K562 (cell line): ENCODE data around the gene MRPL52. TPM values are rescaled to one million over a fixed set of nuclear protein-coding genes. Genes with fewer than 3 reads are reported as not detected.

Experiments
- CREM ChIP-seq: IDR thresholded peaks from 2 replicates; pipeline ENCODE4 v1.6.1; 2014; ENCODE audit warnings: antibody characterized with exemption, low read depth
- DIDO1 ChIP-seq: fragments of 450-650 bp; IDR thresholded peaks from 2 replicates; pipeline ENCODE4 v1.6.1; 2016; ENCODE audit warnings: low read depth, missing biosample characterization, missing genetic modification characterization
- HMGN3 ChIP-seq: IDR thresholded peaks from 2 replicates; pipeline ENCODE4 v1.6.1; 2011; ENCODE audit warnings: borderline replicate concordance, low read depth, mild to moderate bottlenecking, mixed read lengths, low read length; ENCODE audit not compliant: insufficient read length; ENCODE audit errors: extremely low read depth
- JUND ChIP-seq, 2 experiments: IDR thresholded peaks; 2 replicates in 1 of 2; 3 replicates in 1 of 2; pipeline ENCODE4 v1.6.1; 2011; ENCODE audit warnings: borderline replicate concordance in 2 of 2, low read depth in 2 of 2, low read length in 2 of 2, improper control_type of control experiment in 1 of 2, missing biosample characterization in 1 of 2, missing genetic modification characterization in 1 of 2, missing genetic modification reagents in 1 of 2
- NFE2 ChIP-seq: IDR thresholded peaks from 2 replicates; pipeline ENCODE4 v1.6.1; 2014; ENCODE audit warnings: antibody characterized with exemption, low read depth
- PHB ChIP-seq: fragments of 250-450 bp; sonication (Bioruptor Pico); IDR thresholded peaks from 2 replicates; pipeline ENCODE4 v1.5.0; 2021
- RFX1 ChIP-seq: fragments of 450-650 bp; IDR thresholded peaks from 2 replicates; pipeline ENCODE4 v1.6.1; 2016; ENCODE audit warnings: mild to moderate bottlenecking, moderate library complexity
- SRSF1 ChIP-seq: fragments of 200-400 bp; formaldehyde crosslinking; IDR thresholded peaks from 2 replicates; pipeline ENCODE4 v1.6.1; 2017; ENCODE audit warnings: mild to moderate bottlenecking, low read depth, low read length, moderate library complexity
- TAF9B ChIP-seq: fragments of 450-650 bp; IDR thresholded peaks from 2 replicates; pipeline ENCODE4 v1.6.1; 2018; ENCODE audit warnings: mild to moderate bottlenecking; ENCODE audit not compliant: partially characterized antibody
- TARDBP ChIP-seq: fragments of 450-650 bp; IDR thresholded peaks from 2 replicates; pipeline ENCODE4 v1.6.1; 2016
- TCF7L2 ChIP-seq: fragments of 150-350 bp; IDR thresholded peaks from 2 replicates; pipeline ENCODE4 v1.6.1; 2016; ENCODE audit warnings: low read depth, mild to moderate bottlenecking, low read length, moderate library complexity
- polyA plus RNA-seq, 8 experiments: library from polyadenylated mRNA; depleted of rRNA in 4 of 8; stranded (reverse) in 5 of 8; unstranded in 3 of 8; fragments of >200 nt; fragmentation: Nextera tagmentation in 2 of 8; fragmentation: Illumina TruSeq in 1 of 8; extraction: Ambion mirVana in 2 of 8; extraction: Trizol in 1 of 8; gene quantifications; 2 replicates each; pipeline versions ENCODE4 v1.2.1 to v1.2.3, GENCODE V29; 2011 to 2014; ENCODE audit warnings: inconsistent platforms in 1 of 8, missing spikeins in 1 of 8
- total RNA-seq, 7 experiments: library from RNA; depleted of rRNA in 6 of 7; stranded (reverse); fragments of >200 nt in 6 of 7; fragmentation: Illumina TruSeq in 2 of 7; extraction: Trizol in 2 of 7; gene quantifications; 2 replicates each; pipeline versions ENCODE4 v1.2.1 to v1.2.3, GENCODE V29; 2011 to 2021; ENCODE audit warnings: low replicate concordance in 1 of 7
- TF ChIP-seq, protein P1 (sequence below): sonication (generic); formaldehyde crosslinking; IDR thresholded peaks from 2 replicates; pipeline ENCODE4 v1.8.0; 2022; ENCODE audit warnings: mild to moderate bottlenecking, missing genetic modification reagents
- TF ChIP-seq, protein P2 (sequence below), 2 experiments: fragments of 150-350 bp in 1 of 2; IDR thresholded peaks; 2 replicates each; pipeline ENCODE4 v1.6.1; 2012 to 2016; ENCODE audit warnings: low read depth in 2 of 2, low read length in 2 of 2, mild to moderate bottlenecking in 1 of 2, moderate library complexity in 1 of 2
- TF ChIP-seq, protein P3 (sequence below): fragments of 250-450 bp; sonication (Bioruptor Pico); IDR thresholded peaks from 2 replicates; pipeline ENCODE4 v1.4.0; 2020; ENCODE audit warnings: mild to moderate bottlenecking, moderate library complexity

The MRPL52 gene
- total and polyA plus RNA-seq, 9 of the 15 experiments (the other 6 are each of a cell fraction or from before 2014, with no cell fraction given): 56.5 to 213 (median 168) TPM

DNA sequence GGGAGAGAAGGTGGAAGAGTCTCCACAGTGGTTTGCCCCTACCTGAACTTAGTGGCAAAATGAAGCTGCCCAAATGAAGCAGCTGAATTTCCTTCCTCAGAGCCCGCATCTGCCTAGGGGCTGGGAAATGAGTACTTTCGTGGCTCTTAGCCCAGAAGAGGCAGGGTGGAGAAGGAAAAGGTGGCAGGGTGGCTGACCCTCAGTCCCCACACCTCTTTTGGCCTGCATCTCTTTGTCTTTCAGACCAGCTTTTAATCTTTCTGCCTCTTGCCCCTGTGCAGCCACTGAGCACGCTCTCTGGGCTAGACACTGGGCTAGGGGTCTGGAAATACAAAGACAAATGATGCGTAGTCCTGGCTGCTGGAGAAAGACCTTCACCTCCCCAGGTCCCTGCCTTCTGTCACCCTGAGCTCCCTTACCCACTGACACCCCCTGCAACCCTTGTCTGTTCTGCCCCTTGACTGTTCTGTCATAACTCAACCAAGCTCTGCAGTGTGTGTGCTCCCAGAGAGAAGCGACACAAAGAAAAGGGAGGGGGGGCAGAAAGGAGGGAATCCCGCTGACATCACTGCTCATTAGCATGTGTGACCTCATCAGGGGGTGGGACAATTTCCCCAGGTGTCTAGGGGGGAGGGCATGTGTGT, 53.0 kb downstream of the MRPL52 start (continued):
- no peak for TF ChIP-seq PHB (CRISPR knock-in tag)
- TF ChIP-seq, protein P1, sequence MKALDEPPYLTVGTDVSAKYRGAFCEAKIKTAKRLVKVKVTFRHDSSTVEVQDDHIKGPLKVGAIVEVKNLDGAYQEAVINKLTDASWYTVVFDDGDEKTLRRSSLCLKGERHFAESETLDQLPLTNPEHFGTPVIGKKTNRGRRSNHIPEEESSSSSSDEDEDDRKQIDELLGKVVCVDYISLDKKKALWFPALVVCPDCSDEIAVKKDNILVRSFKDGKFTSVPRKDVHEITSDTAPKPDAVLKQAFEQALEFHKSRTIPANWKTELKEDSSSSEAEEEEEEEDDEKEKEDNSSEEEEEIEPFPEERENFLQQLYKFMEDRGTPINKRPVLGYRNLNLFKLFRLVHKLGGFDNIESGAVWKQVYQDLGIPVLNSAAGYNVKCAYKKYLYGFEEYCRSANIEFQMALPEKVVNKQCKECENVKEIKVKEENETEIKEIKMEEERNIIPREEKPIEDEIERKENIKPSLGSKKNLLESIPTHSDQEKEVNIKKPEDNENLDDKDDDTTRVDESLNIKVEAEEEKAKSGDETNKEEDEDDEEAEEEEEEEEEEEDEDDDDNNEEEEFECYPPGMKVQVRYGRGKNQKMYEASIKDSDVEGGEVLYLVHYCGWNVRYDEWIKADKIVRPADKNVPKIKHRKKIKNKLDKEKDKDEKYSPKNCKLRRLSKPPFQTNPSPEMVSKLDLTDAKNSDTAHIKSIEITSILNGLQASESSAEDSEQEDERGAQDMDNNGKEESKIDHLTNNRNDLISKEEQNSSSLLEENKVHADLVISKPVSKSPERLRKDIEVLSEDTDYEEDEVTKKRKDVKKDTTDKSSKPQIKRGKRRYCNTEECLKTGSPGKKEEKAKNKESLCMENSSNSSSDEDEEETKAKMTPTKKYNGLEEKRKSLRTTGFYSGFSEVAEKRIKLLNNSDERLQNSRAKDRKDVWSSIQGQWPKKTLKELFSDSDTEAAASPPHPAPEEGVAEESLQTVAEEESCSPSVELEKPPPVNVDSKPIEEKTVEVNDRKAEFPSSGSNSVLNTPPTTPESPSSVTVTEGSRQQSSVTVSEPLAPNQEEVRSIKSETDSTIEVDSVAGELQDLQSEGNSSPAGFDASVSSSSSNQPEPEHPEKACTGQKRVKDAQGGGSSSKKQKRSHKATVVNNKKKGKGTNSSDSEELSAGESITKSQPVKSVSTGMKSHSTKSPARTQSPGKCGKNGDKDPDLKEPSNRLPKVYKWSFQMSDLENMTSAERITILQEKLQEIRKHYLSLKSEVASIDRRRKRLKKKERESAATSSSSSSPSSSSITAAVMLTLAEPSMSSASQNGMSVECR: 0 out of 2 replicates have a peak, but pooled peaks have one; percentile 22
- TF ChIP-seq SRSF1: no peak
- TF ChIP-seq CREM: peak; percentile 84
- 0 out of 2 replicates have a peak, but pooled peaks have one; percentile 3 for TF ChIP-seq NFE2
- TF ChIP-seq TARDBP: no peak
- TF ChIP-seq HMGN3: no peak
- no peak for TF ChIP-seq DIDO1 (tag)
- TF ChIP-seq TAF9B: no peak
- TF ChIP-seq RFX1: no peak
- no peak for TF ChIP-seq TCF7L2
- TF ChIP-seq, protein P2, sequence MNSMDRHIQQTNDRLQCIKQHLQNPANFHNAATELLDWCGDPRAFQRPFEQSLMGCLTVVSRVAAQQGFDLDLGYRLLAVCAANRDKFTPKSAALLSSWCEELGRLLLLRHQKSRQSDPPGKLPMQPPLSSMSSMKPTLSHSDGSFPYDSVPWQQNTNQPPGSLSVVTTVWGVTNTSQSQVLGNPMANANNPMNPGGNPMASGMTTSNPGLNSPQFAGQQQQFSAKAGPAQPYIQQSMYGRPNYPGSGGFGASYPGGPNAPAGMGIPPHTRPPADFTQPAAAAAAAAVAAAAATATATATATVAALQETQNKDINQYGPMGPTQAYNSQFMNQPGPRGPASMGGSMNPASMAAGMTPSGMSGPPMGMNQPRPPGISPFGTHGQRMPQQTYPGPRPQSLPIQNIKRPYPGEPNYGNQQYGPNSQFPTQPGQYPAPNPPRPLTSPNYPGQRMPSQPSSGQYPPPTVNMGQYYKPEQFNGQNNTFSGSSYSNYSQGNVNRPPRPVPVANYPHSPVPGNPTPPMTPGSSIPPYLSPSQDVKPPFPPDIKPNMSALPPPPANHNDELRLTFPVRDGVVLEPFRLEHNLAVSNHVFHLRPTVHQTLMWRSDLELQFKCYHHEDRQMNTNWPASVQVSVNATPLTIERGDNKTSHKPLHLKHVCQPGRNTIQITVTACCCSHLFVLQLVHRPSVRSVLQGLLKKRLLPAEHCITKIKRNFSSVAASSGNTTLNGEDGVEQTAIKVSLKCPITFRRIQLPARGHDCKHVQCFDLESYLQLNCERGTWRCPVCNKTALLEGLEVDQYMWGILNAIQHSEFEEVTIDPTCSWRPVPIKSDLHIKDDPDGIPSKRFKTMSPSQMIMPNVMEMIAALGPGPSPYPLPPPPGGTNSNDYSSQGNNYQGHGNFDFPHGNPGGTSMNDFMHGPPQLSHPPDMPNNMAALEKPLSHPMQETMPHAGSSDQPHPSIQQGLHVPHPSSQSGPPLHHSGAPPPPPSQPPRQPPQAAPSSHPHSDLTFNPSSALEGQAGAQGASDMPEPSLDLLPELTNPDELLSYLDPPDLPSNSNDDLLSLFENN (IDR thresholded peaks at IDR 0.05; ENCODE audit: low read depth in 2 of 2, low read length in 2 of 2): no peak
- TF ChIP-seq JUND (IDR thresholded peaks at IDR 0.05; ENCODE audit: borderline replicate concordance, low read depth, low read length): peak; percentile 81
- TF ChIP-seq JUND (tag; IDR thresholded peaks at IDR 0.05; ENCODE audit: borderline replicate concordance, low read depth, low read length): peak; percentile 56; the same call in 1 of the 3 replicates
- TF ChIP-seq, protein P3, sequence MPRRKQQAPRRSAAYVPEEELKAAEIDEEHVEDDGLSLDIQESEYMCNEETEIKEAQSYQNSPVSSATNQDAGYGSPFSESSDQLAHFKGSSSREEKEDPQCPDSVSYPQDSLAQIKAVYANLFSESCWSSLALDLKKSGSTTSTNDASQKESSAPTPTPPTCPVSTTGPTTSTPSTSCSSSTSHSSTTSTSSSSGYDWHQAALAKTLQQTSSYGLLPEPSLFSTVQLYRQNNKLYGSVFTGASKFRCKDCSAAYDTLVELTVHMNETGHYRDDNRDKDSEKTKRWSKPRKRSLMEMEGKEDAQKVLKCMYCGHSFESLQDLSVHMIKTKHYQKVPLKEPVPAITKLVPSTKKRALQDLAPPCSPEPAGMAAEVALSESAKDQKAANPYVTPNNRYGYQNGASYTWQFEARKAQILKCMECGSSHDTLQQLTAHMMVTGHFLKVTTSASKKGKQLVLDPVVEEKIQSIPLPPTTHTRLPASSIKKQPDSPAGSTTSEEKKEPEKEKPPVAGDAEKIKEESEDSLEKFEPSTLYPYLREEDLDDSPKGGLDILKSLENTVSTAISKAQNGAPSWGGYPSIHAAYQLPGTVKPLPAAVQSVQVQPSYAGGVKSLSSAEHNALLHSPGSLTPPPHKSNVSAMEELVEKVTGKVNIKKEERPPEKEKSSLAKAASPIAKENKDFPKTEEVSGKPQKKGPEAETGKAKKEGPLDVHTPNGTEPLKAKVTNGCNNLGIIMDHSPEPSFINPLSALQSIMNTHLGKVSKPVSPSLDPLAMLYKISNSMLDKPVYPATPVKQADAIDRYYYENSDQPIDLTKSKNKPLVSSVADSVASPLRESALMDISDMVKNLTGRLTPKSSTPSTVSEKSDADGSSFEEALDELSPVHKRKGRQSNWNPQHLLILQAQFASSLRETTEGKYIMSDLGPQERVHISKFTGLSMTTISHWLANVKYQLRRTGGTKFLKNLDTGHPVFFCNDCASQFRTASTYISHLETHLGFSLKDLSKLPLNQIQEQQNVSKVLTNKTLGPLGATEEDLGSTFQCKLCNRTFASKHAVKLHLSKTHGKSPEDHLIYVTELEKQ (CRISPR knock-in tag): no peak
